GM18505 (cell line): ENCODE measurements around the gene LDHD.

Experiments
- ATAC-seq: cut with Tn5 transposase; IDR thresholded peaks from one replicate; pipeline ENCODE4 v1.9.1; 2021; ENCODE audit not compliant: unreplicated experiment
- POLR2A ChIP-seq: IDR thresholded peaks from 4 replicates; pipeline ENCODE4 v1.6.1; 2011; ENCODE audit warnings: borderline replicate concordance; ENCODE audit not compliant: insufficient read depth, insufficient read length; ENCODE audit errors: extremely low read depth

LDHD gene

GRCh38 chr16:75127713-75128415 is 11.3 kb upstream of the LDHD start:
- no peak for TF ChIP-seq POLR2A
- no peak for ATAC-seq

- TF ChIP-seq POLR2A, result no peak
- no peak for ATAC-seq
Measured at GRCh38 chr16:75122609-75123008, 6.0 kb upstream of the LDHD start.

GRCh38 chr16:75121949-75122568 is 5.5 kb upstream of the LDHD start:
- no peak for ATAC-seq
- TF ChIP-seq POLR2A, result no peak

GRCh38 chr16:75120253-75120652 is 3.7 kb upstream of the LDHD start:
- no peak for ATAC-seq
- no peak for TF ChIP-seq POLR2A

GRCh38 chr16:75118943-75119539 is 2.5 kb upstream of the LDHD start:
- no peak for TF ChIP-seq POLR2A
- no peak for ATAC-seq

- ATAC-seq, result no peak
- TF ChIP-seq POLR2A, result no peak
Measured at GRCh38 chr16:75116911-75117245, 298 bp upstream of the LDHD start.

- no peak for ATAC-seq
- TF ChIP-seq POLR2A, result no peak
Measured at GRCh38 chr16:75114946-75115825, 1.4 kb downstream of the LDHD start.

GRCh38 chr16:75114179-75114945 is 2.2 kb downstream of the LDHD start:
- ATAC-seq, result no peak
- TF ChIP-seq POLR2A, result no peak

- no peak for ATAC-seq
- no peak for TF ChIP-seq POLR2A
Measured at GRCh38 chr16:75113541-75114121, 2.9 kb downstream of the LDHD start.

- TF ChIP-seq POLR2A, result no peak
- ATAC-seq, result no peak
Measured at GRCh38 chr16:75112734-75113491, 3.7 kb downstream of the LDHD start.

GRCh38 chr16:75111961-75112733 is 4.4 kb downstream of the LDHD start:
- TF ChIP-seq POLR2A, result no peak
- no peak for ATAC-seq
